Measurements from ENCODE around the gene CYREN.

The CYREN gene

GRCh38 chr7:135170274-135170997, at the start of gene CYREN:
Gene CYREN (minus strand): TSS chr7:135170707. CDS start chr7:135168922, 1,785 bp downstream.
- H2AFZ ChIP-seq (ENCODE audit: low read depth, low read length, severe bottlenecking), result peak within 1 kb of the TSS; percentile 96
- peaks cover 22% of the 10 kb centered on the region for H3K79me2 ChIP-seq (ENCODE audit: insufficient read depth, low read length)
- no peaks in the 10 kb centered on the region for H3K9me3 ChIP-seq (ENCODE audit: insufficient read depth, low read length)
- H3K9me2 ChIP-seq (replicated peaks; ENCODE audit: insufficient read depth, low read length), result no peaks in the 10 kb centered on the region
- H3K4me2 ChIP-seq (ENCODE audit: low read depth, low read length, poor library complexity, severe bottlenecking), result peak within 1 kb of the TSS; percentile 92
- H3K36me3 ChIP-seq (ENCODE audit: low read length), result peaks cover 6% of the 10 kb centered on the region; the same call in 1 of the 2 replicates
- peak within 1 kb of the TSS; percentile 98 for H3K9ac ChIP-seq (ENCODE audit: low read length)
- H3K27me3 ChIP-seq (ENCODE audit: low read length), result no peaks in the 10 kb centered on the region
- peak within 1 kb of the TSS; percentile 88 for H3K27ac ChIP-seq (ENCODE audit: low read depth, low read length)
- TF ChIP-seq EZH2phosphoT487 (conservative IDR thresholded peaks at IDR 0.05; ENCODE audit: low read length) (no peak), CTCF (IDR thresholded peaks at IDR 0.05; ENCODE audit: insufficient read depth, low read length, poor library complexity, severe bottlenecking) (peak; percentile 86)
- peaks cover 9% of the 10 kb centered on the region; the same call in 1 of the 2 replicates for H3F3A ChIP-seq (ENCODE audit: insufficient read depth)
- peak within 1 kb of the TSS; percentile 89 for H3K4me3 ChIP-seq (ENCODE audit: insufficient read depth, low read length, poor library complexity, severe bottlenecking)
- H4K20me1 ChIP-seq (ENCODE audit: low read depth, low read length), result no peaks in the 10 kb centered on the region

DNA sequence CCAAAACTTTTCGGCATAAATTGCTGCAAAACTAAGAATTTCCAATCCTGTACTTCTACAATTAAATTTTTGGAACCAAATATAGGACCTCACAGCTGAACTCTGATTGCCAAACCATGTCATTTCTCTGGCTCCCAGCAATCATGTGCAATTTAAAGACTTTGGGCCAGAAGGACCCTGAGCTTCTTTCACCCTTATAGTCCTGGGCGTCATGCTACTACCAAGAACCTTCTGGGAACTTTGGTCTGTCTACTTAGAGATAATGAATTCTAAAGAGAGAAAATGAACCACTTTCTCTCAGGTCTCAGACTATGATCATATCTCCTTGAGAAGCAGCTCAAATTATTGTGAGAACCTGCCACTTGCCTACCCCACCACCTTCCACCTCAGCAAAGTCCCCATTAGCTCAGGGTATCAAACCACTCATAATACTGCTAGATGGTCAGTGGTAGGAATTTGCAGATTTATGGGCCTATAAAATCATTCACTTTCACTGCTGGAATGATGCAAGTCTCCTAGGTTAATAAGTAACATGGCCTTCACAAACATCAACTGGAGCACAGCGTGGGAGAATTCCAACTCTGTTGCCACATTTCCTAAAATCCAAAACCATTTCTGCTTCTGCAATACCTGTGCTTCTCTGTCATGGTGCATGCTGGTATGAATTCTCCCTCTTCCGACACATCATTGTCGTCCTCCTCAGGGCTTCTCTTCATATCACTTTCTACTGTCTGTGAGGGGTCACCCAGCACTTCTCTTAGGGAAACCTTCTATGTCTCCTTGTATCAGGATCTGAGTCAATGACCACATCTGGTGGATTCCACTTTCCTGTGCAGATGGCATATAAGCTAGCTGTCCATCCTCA, 47.4 kb upstream of the CYREN start:
- no peak overlapping the region for H3K4me3 ChIP-seq (ENCODE audit: insufficient read depth, low read length, poor library complexity, severe bottlenecking)
- H3K36me3 ChIP-seq (ENCODE audit: low read length), result no peaks in the 10 kb centered on the region
- H3F3A ChIP-seq (ENCODE audit: insufficient read depth), result no peaks in the 10 kb centered on the region
- H3K79me2 ChIP-seq (ENCODE audit: insufficient read depth, low read length), result no peaks in the 10 kb centered on the region
- no peaks in the 10 kb centered on the region for H3K9me2 ChIP-seq (replicated peaks; ENCODE audit: insufficient read depth, low read length)
- H3K9me3 ChIP-seq (ENCODE audit: insufficient read depth, low read length), result no peaks in the 10 kb centered on the region
- H3K27ac ChIP-seq (ENCODE audit: low read depth, low read length), result no peak overlapping the region
- no peaks in the 10 kb centered on the region for H4K20me1 ChIP-seq (ENCODE audit: low read depth, low read length)
- no peaks in the 10 kb centered on the region for H3K27me3 ChIP-seq (ENCODE audit: low read length)
- H3K9ac ChIP-seq (ENCODE audit: low read length), result no peak overlapping the region
- no peak overlapping the region for H2AFZ ChIP-seq (ENCODE audit: low read depth, low read length, severe bottlenecking)
- no peak overlapping the region for H3K4me2 ChIP-seq (ENCODE audit: low read depth, low read length, poor library complexity, severe bottlenecking)
- TF ChIP-seq CTCF (IDR thresholded peaks at IDR 0.05; ENCODE audit: insufficient read depth, low read length, poor library complexity, severe bottlenecking) (no peak), EZH2phosphoT487 (conservative IDR thresholded peaks at IDR 0.05; ENCODE audit: low read length) (no peak)

DNA sequence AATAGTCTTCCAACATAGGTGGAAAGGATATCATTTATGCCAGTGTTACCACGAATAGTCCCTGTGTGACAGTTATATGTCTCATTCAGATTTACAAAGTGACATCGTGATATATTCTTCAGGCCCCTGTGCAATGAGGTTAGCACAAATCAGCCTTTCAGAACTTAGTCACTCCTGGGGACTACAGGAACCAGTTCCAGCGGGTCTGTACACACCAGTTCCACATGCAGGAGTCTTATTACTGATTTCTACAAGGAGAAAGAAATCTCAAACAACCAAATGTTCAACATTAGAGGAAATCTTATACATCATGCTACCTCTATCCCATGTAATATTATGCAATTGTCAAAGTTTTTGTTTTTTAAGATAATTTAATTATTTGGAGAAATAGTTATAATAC, 45.2 kb upstream of the CYREN start:
- H3F3A ChIP-seq (ENCODE audit: insufficient read depth), result no peaks in the 10 kb centered on the region
- H3K27ac ChIP-seq (ENCODE audit: low read depth, low read length), result no peak overlapping the region
- H2AFZ ChIP-seq (ENCODE audit: low read depth, low read length, severe bottlenecking), result no peak overlapping the region
- H3K4me3 ChIP-seq (ENCODE audit: insufficient read depth, low read length, poor library complexity, severe bottlenecking), result no peak overlapping the region
- H3K4me2 ChIP-seq (ENCODE audit: low read depth, low read length, poor library complexity, severe bottlenecking), result no peak overlapping the region
- TF ChIP-seq EZH2phosphoT487 (conservative IDR thresholded peaks at IDR 0.05; ENCODE audit: low read length), result no peak
- no peak for TF ChIP-seq CTCF (IDR thresholded peaks at IDR 0.05; ENCODE audit: insufficient read depth, low read length, poor library complexity, severe bottlenecking)
- no peaks in the 10 kb centered on the region for H4K20me1 ChIP-seq (ENCODE audit: low read depth, low read length)
- H3K9me3 ChIP-seq (ENCODE audit: insufficient read depth, low read length), result no peaks in the 10 kb centered on the region
- H3K27me3 ChIP-seq (ENCODE audit: low read length), result no peaks in the 10 kb centered on the region
- no peaks in the 10 kb centered on the region for H3K36me3 ChIP-seq (ENCODE audit: low read length)
- no peak overlapping the region for H3K9ac ChIP-seq (ENCODE audit: low read length)
- no peaks in the 10 kb centered on the region for H3K9me2 ChIP-seq (replicated peaks; ENCODE audit: insufficient read depth, low read length)
- no peaks in the 10 kb centered on the region for H3K79me2 ChIP-seq (ENCODE audit: insufficient read depth, low read length)
